ENCODE data around the gene MUL1.

DNA sequence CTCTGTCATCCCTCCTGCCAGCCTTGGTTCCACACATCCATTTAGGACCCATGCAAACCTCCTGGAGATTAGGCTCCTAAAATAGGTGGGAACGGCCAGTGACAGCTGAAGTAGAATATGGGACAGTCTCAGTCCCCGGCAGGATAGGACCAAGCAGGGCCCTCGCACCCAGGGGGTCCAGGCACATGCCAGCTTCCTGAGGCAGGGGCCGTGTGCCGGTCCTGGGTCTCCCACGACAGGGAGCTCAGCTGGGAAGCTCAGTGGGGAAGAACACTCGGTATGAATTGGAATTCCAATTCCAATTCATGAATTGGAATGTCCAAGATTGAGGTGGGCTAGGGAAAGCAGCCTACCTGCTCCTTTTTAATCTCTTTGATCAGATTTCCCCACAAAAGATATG, 9.8 kb downstream of the MUL1 start:
- TF ChIP-seq, protein P1, sequence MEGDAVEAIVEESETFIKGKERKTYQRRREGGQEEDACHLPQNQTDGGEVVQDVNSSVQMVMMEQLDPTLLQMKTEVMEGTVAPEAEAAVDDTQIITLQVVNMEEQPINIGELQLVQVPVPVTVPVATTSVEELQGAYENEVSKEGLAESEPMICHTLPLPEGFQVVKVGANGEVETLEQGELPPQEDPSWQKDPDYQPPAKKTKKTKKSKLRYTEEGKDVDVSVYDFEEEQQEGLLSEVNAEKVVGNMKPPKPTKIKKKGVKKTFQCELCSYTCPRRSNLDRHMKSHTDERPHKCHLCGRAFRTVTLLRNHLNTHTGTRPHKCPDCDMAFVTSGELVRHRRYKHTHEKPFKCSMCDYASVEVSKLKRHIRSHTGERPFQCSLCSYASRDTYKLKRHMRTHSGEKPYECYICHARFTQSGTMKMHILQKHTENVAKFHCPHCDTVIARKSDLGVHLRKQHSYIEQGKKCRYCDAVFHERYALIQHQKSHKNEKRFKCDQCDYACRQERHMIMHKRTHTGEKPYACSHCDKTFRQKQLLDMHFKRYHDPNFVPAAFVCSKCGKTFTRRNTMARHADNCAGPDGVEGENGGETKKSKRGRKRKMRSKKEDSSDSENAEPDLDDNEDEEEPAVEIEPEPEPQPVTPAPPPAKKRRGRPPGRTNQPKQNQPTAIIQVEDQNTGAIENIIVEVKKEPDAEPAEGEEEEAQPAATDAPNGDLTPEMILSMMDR (conservative IDR thresholded peaks at IDR 0.05): no peak
- TF ChIP-seq EZH2 (IDR thresholded peaks at IDR 0.05; ENCODE audit: low read depth): no peak
